ENCODE data around the gene MAML3. TPM values are rescaled to one million over a fixed set of nuclear protein-coding genes. Genes with fewer than 3 reads are reported as not detected.

Gene MAML3
- total and polyA plus RNA-seq, 2 of the 13 experiments (the other 11 are each of a cell fraction or from before 2014, with no cell fraction given), result 0.05 to 0.13 TPM

DNA sequence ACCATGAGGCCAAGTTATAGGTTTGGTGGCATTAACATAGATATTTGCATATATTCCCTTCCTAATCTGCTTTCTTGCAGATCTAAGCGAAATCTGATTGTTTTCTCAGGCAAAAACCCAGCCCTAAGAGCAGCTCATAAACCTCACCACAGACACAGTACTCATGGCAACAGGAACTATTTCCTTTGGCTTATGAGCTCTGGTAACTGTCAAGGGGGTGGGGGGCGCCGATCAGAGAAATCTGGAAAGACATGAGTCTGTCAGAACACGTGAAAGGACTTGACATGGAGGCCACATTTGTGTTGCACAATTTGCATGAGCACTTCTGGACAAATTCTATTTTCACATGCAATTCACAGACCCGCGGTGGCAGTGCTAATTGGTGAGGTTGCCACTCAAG is 404.6 kb downstream of the MAML3 start:
- Histone ChIP-seq H3K4me2 (ENCODE audit: low read depth, low read length) (no peak overlapping the region), H3K36me3 (replicated peaks in 1 of 2; ENCODE audit: control insufficient read depth in 1 of 2, insufficient read depth in 2 of 2, low read length in 2 of 2) (no peaks in the 10 kb centered on the region), H3K79me2 (ENCODE audit: insufficient read depth, low read length) (no peaks in the 10 kb centered on the region), H2AFZ (ENCODE audit: low read length) (no peak overlapping the region), H3K4me3 (replicated peaks in 1 of 3; ENCODE audit: insufficient read depth in 1 of 3, low read depth in 2 of 3, low read length in 3 of 3) (no peak overlapping the region), H3K27me3 (ENCODE audit: control insufficient read depth in 1 of 2, insufficient read depth in 2 of 2, low read length in 2 of 2) (no peaks in the 10 kb centered on the region), H3K9me3 (ENCODE audit: low read length) (no peaks in the 10 kb centered on the region), H3K9ac (ENCODE audit: insufficient read depth, low read depth, low read length) (no peak overlapping the region), H3K27ac (ENCODE audit: extremely low read length, insufficient read depth, low read length) (no peak overlapping the region), H3K4me1 (ENCODE audit: insufficient read depth, low read length) (no peaks in the 10 kb centered on the region), H4K20me1 (ENCODE audit: insufficient read depth, low read length) (no peaks in the 10 kb centered on the region)
- DNase-seq (ENCODE audit: low spot score) (no peak), FAIRE-seq (no peak), ATAC-seq (no peak)
- ChIA-PET CTCF (ENCODE audit: low intra/inter-chr PET ratio, low total read pairs) (no interaction called here), POLR2A (no interaction called here)
- intact Hi-C loops (cut with micrococcal nuclease; ENCODE audit: unreplicated experiment) (no loop called here), in situ Hi-C loops (cut with HindIII; ENCODE audit: extremely low pct_ligation_motif_present, low pct_unique_long_range_greater_than_20kb) (no loop called here)
- WGBS (ENCODE audit: low lambda C conversion rate), result 77% methylated on average over 6 of the region's 6 CpGs
- no peak for TF ChIP-seq MYNN (CRISPR knock-in tag; IDR thresholded peaks at IDR 0.05; ENCODE audit: low read depth)
- TF ChIP-seq, protein P1, sequence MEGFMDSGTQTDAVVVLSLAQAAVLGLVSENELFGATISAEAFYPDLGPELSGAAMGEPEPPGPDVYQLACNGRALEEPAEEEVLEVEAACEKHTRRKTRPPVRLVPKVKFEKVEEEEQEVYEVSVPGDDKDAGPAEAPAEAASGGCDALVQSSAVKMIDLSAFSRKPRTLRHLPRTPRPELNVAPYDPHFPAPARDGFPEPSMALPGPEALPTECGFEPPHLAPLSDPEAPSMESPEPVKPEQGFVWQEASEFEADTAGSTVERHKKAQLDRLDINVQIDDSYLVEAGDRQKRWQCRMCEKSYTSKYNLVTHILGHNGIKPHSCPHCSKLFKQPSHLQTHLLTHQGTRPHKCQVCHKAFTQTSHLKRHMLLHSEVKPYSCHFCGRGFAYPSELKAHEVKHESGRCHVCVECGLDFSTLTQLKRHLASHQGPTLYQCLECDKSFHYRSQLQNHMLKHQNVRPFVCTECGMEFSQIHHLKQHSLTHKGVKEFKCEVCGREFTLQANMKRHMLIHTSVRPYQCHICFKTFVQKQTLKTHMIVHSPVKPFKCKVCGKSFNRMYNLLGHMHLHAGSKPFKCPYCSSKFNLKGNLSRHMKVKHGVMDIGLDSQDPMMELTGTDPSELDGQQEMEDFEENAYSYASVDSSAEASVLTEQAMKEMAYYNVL (CRISPR knock-in tag; IDR thresholded peaks at IDR 0.05; ENCODE audit: borderline replicate concordance), result no peak
- no peak for TF ChIP-seq ZNF138 (CRISPR knock-in tag; IDR thresholded peaks at IDR 0.05; ENCODE audit: low read depth)
- TF ChIP-seq ZNF24 (IDR thresholded peaks at IDR 0.05), result no peak
- no peak for TF ChIP-seq ZNF605 (CRISPR knock-in tag; IDR thresholded peaks at IDR 0.05)
- TF ChIP-seq ZNF878 (CRISPR knock-in tag; IDR thresholded peaks at IDR 0.05), result no peak
- no TSS peak for BruUV-seq (replicated peaks)

DNA sequence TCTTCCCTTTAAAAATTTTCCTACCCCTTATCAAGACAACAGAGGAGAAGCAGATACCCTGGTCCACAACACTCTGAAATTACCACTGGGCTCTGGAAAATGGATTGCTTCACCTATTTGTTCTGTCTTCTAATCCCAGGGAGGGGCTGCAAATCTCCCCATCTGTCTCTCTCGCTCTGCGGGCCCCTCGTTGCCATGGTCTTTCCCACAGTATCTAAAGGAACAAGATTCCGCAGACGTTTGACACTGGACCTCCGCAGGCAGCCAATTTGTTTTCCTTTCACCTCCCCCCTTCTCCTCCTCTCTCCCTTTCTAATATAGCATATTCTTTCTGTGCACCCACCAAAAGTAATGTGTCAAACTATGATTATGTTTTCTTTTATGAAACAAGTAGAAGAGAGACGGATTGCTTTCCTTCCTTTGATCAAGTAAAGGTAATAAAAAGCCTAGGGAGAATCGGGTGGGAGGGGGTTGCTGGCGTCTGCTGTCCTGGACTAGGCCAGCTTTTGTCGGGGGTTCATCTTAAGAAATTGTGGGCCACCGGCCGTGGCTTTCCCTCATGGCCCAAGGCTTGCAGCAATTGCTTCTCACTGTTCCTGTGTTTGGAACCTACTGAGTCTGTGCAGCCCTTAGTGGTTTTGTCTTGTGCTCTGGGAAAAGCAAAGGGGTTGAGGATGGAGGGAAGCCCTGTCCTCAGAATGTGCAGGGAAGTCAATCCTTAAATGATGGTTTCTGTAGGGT is 407.4 kb downstream of the MAML3 start:
- H3K9me3 ChIP-seq (ENCODE audit: low read length), result no peaks in the 10 kb centered on the region
- H3K4me3 ChIP-seq (replicated peaks in 1 of 3; ENCODE audit: insufficient read depth in 1 of 3, low read depth in 2 of 3, low read length in 3 of 3), result no peak overlapping the region
- H3K9ac ChIP-seq (ENCODE audit: insufficient read depth, low read depth, low read length), result no peak overlapping the region
- no peaks in the 10 kb centered on the region for H3K79me2 ChIP-seq (ENCODE audit: insufficient read depth, low read length)
- H3K4me2 ChIP-seq (ENCODE audit: low read depth, low read length), result no peak overlapping the region
- no peak overlapping the region for H2AFZ ChIP-seq (ENCODE audit: low read length)
- no peak for DNase-seq (ENCODE audit: low spot score)
- 0 out of 2 replicates have a peak, but pooled peaks cover 6% of the 10 kb centered on the region for H3K4me1 ChIP-seq (ENCODE audit: insufficient read depth, low read length)
- intact Hi-C loops (cut with micrococcal nuclease; ENCODE audit: unreplicated experiment) (no loop called here), in situ Hi-C loops (cut with HindIII; ENCODE audit: extremely low pct_ligation_motif_present, low pct_unique_long_range_greater_than_20kb) (no loop called here)
- WGBS (ENCODE audit: low lambda C conversion rate), result 79% methylated on average over 12 of the region's 12 CpGs
- no peaks in the 10 kb centered on the region for H4K20me1 ChIP-seq (ENCODE audit: insufficient read depth, low read length)
- H3K27me3 ChIP-seq (ENCODE audit: control insufficient read depth in 1 of 2, insufficient read depth in 2 of 2, low read length in 2 of 2), result no peaks in the 10 kb centered on the region
- CTCF ChIA-PET (ENCODE audit: low intra/inter-chr PET ratio, low total read pairs), result no interaction called here
- no TSS peak for BruUV-seq (replicated peaks)
- POLR2A ChIA-PET, result no interaction called here
- no peak overlapping the region for H3K27ac ChIP-seq (ENCODE audit: extremely low read length, insufficient read depth, low read length)
- no peaks in the 10 kb centered on the region for H3K36me3 ChIP-seq (replicated peaks in 1 of 2; ENCODE audit: control insufficient read depth in 1 of 2, insufficient read depth in 2 of 2, low read length in 2 of 2)
- no peak for FAIRE-seq
- no peak for ATAC-seq
- TF ChIP-seq ZNF354B (CRISPR knock-in tag; IDR thresholded peaks at IDR 0.05) (no peak), ZNF326 (CRISPR knock-in tag; IDR thresholded peaks at IDR 0.05; ENCODE audit: borderline replicate concordance) (no peak), PBX2 (CRISPR knock-in tag; IDR thresholded peaks at IDR 0.05) (no peak), HDAC6 (IDR thresholded peaks at IDR 0.05; ENCODE audit: low read depth, low read length) (no peak), E2F1 (CRISPR knock-in tag; IDR thresholded peaks at IDR 0.05) (no peak), ZNF430 (CRISPR knock-in tag; IDR thresholded peaks at IDR 0.05) (no peak), HNRNPH1 (optimal IDR thresholded peaks at IDR 0.05; ENCODE audit: low read depth, low read length) (no peak), SRSF9 (IDR thresholded peaks at IDR 0.05; ENCODE audit: borderline replicate concordance, insufficient read depth, low read depth, low read length, poor library complexity, severe bottlenecking) (no peak), MTF1 (CRISPR knock-in tag; IDR thresholded peaks at IDR 0.05) (no peak)

Data from HepG2 (cell line).